Measurements from ENCODE around the gene MATN3. TPM values are rescaled to one million over a fixed set of nuclear protein-coding genes. Genes with fewer than 3 reads are reported as not detected.

Gene MATN3
- total RNA-seq, 1 donor from 2014 or later: 0.45 TPM

DNA sequence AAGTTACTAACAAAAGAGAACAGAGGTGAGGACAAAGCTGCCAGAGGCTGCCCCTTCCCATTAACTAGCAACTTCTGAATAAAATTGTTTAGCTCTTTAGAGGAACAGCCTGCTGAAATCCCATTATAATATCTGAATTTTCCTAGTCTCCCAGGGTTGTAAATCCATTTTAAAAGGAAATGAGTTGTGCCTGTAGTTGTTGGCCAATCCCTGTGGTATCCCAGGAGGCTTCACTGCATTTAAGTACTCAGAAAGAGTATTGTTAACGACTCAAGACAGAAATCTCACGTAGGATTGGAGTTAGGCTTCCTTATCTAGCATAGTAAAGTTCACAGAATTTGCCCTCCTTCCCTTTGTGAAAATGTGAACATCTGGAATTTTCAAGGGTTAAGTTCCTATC lies 30.1 kb upstream of the MATN3 start:
- Histone ChIP-seq H3K27me3 (no peaks in the 10 kb centered on the region), H3K4me1 (peaks cover 16% of the 10 kb centered on the region), H3F3A (ENCODE audit: low read depth) (peaks cover 3% of the 10 kb centered on the region), H4K20me1 (ENCODE audit: low read depth) (peaks cover 92% of the 10 kb centered on the region), H3K4me3 (no peak overlapping the region), H3K9ac (no peak overlapping the region), H3K4me2 (no peak overlapping the region), H3K36me3 (no peaks in the 10 kb centered on the region), H2AFZ (replicated peaks) (no peak overlapping the region), H3K27ac (peak overlapping the region; percentile 38), H3K9me3 (ENCODE audit: low read depth) (no peaks in the 10 kb centered on the region), H3K79me2 (ENCODE audit: low read depth) (peaks cover 98% of the 10 kb centered on the region)
- no peak for TF ChIP-seq CTCF (IDR thresholded peaks at IDR 0.05)
- TF ChIP-seq EZH2 (IDR thresholded peaks at IDR 0.05): no peak
- Mint-ChIP-seq H3K36me3 (peaks cover 9% of the 10 kb centered on the region), H3K4me3 (no peak overlapping the region), H3K27ac (no peak overlapping the region), H3K9me3 (no peaks in the 10 kb centered on the region), H3K4me1 (peaks cover 17% of the 10 kb centered on the region), H3K27me3 (ENCODE audit: insufficient read depth, low read depth) (no peaks in the 10 kb centered on the region)
- no peak for DNase-seq (ENCODE audit: low spot score)

GRCh38 chr2:20040489-20041172 lies 28.2 kb upstream of the MATN3 start:
- H3K36me3 ChIP-seq: peaks cover 3% of the 10 kb centered on the region
- H3K9me3 Mint-ChIP-seq: no peaks in the 10 kb centered on the region

GRCh38 chr2:20037660-20038059 lies 25.2 kb upstream of the MATN3 start:
- H3K27me3 Mint-ChIP-seq (ENCODE audit: insufficient read depth, low read depth): no peaks in the 10 kb centered on the region
- no peak overlapping the region for H3K4me3 Mint-ChIP-seq
- H4K20me1 ChIP-seq (ENCODE audit: low read depth): peaks cover 85% of the 10 kb centered on the region
- no peaks in the 10 kb centered on the region for H3K9me3 Mint-ChIP-seq
- no peak overlapping the region for H2AFZ ChIP-seq (replicated peaks)
- no peaks in the 10 kb centered on the region for H3K27me3 ChIP-seq
- DNase-seq (ENCODE audit: low spot score): no peak
- H3K36me3 ChIP-seq: peaks cover 11% of the 10 kb centered on the region
- H3K4me3 ChIP-seq: no peak overlapping the region
- no peaks in the 10 kb centered on the region for H3K4me1 ChIP-seq
- peaks cover 3% of the 10 kb centered on the region for H3F3A ChIP-seq (ENCODE audit: low read depth)
- H3K4me2 ChIP-seq: no peak overlapping the region
- H3K9ac ChIP-seq: no peak overlapping the region
- no peaks in the 10 kb centered on the region for H3K9me3 ChIP-seq (ENCODE audit: low read depth)
- no peak overlapping the region for H3K27ac Mint-ChIP-seq
- H3K27ac ChIP-seq: no peak overlapping the region
- peaks cover 34% of the 10 kb centered on the region for H3K36me3 Mint-ChIP-seq
- peaks cover 9% of the 10 kb centered on the region for H3K4me1 Mint-ChIP-seq
- H3K79me2 ChIP-seq (ENCODE audit: low read depth): peaks cover 61% of the 10 kb centered on the region
- no peak for TF ChIP-seq CTCF (IDR thresholded peaks at IDR 0.05)
- TF ChIP-seq EZH2phosphoT487 (IDR thresholded peaks at IDR 0.05): no peak
- TF ChIP-seq EZH2 (IDR thresholded peaks at IDR 0.05): no peak

More at GRCh38 chr2:20040489-20041172, 28.2 kb upstream of the MATN3 start:
- Mint-ChIP-seq H3K4me3 (no peak overlapping the region), H3K4me1 (peaks cover 14% of the 10 kb centered on the region), H3K27ac (no peak overlapping the region), H3K27me3 (ENCODE audit: insufficient read depth, low read depth) (no peaks in the 10 kb centered on the region), H3K36me3 (peaks cover 19% of the 10 kb centered on the region)
- Histone ChIP-seq H3F3A (ENCODE audit: low read depth) (peaks cover 3% of the 10 kb centered on the region), H3K4me2 (no peak overlapping the region), H3K27ac (no peak overlapping the region), H3K27me3 (no peaks in the 10 kb centered on the region), H4K20me1 (ENCODE audit: low read depth) (peaks cover 97% of the 10 kb centered on the region), H3K9me3 (ENCODE audit: low read depth) (no peaks in the 10 kb centered on the region), H3K4me3 (no peak overlapping the region), H3K4me1 (peaks cover 16% of the 10 kb centered on the region), H3K79me2 (ENCODE audit: low read depth) (peaks cover 91% of the 10 kb centered on the region), H2AFZ (replicated peaks) (no peak overlapping the region), H3K9ac (no peak overlapping the region)
- TF ChIP-seq EZH2 (IDR thresholded peaks at IDR 0.05): no peak
- no peak for TF ChIP-seq CTCF (IDR thresholded peaks at IDR 0.05)
- TF ChIP-seq EZH2phosphoT487 (IDR thresholded peaks at IDR 0.05): no peak
- no peak for DNase-seq (ENCODE audit: low spot score)
